GM12878 (cell line): Measurements from ENCODE around the gene B3GALT4. TPM values are rescaled to one million over a fixed set of nuclear protein-coding genes. Genes with fewer than 3 reads are reported as not detected.

Experiments
- ATAC-seq: fragments of 200-7000 bp; cut with Tn5 transposase; 3 replicates; pipeline ENCODE4 v1.9.1; 2020; ENCODE audit warnings: mild to moderate bottlenecking, moderate library complexity
- BruUV-seq: library from RNA; stranded (reverse); fragments of 400-500 nt; replicated peaks from 2 replicates; lab custom pipeline; 2021; lab: Mats Ljungman, UMichigan
- CTCF ChIA-PET: fragments of 300-600 bp; sonication (Branson Sonifier 250); formaldehyde crosslinking; extraction: SDS; loops from one replicate; lab custom pipeline; 2021; ENCODE audit warnings: inconsistent platforms; lab: Yijun Ruan, JAX
- POLR2A ChIA-PET: fragments of 350-600 bp; formaldehyde crosslinking; extraction: SDS; loops from one replicate; lab custom pipeline; 2021; ENCODE audit warnings: inconsistent platforms; lab: Charles Lee
- RAD21 ChIA-PET: fragments of 300-600 bp; sonication (Branson Sonifier 250); formaldehyde crosslinking; loops from one replicate; lab custom pipeline; 2023; ENCODE audit warnings: antibody characterized with exemption; ENCODE audit not compliant: unreplicated experiment; lab: Charles Lee
- SMC1A ChIA-PET: fragments of 300-600 bp; sonication (Branson Sonifier 250); formaldehyde crosslinking; loops from one replicate; lab custom pipeline; 2023; ENCODE audit not compliant: unreplicated experiment, uncharacterized antibody; lab: Charles Lee
- DNase-seq: peaks from one replicate; pipeline ENCODE4 v3.0.0-alpha.2; 2011; ENCODE audit warnings: low read depth, low spot score
- FAIRE-seq: peaks from 3 replicates; lab custom pipeline; 2011; peaks lifted over from hg19 to GRCh38; lab: Jason Lieb, UNC
- H2AFZ ChIP-seq: 2 replicates; pipeline ENCODE4 v1.6.0; 2011; ENCODE audit warnings: low read depth, low read length, control low read depth; ENCODE audit not compliant: control insufficient read depth
- H3K27ac ChIP-seq: 2 replicates; pipeline ENCODE4 v1.5.1; 2011; ENCODE audit warnings: control low read depth; ENCODE audit not compliant: control insufficient read depth, insufficient read depth
- H3K27me3 ChIP-seq, 2 experiments: replicated peaks in 1 of 2; 2 replicates each; pipeline versions ENCODE4 v1.6.0 to v1.6.1; 2011; ENCODE audit warnings: low read length in 1 of 2; ENCODE audit not compliant: control insufficient read depth in 2 of 2, insufficient read depth in 2 of 2
- H3K36me3 ChIP-seq, 2 experiments: 2 replicates each; pipeline ENCODE4 v1.5.1; 2011; ENCODE audit warnings: low read length in 1 of 2; ENCODE audit not compliant: control insufficient read depth in 2 of 2, insufficient read depth in 2 of 2
- H3K4me1 ChIP-seq: 2 replicates; pipeline ENCODE4 v1.6.1; 2011; ENCODE audit warnings: mild to moderate bottlenecking, low read length, moderate library complexity, mixed read lengths; ENCODE audit not compliant: control insufficient read depth, insufficient read depth
- H3K4me2 ChIP-seq: 2 replicates; pipeline ENCODE4 v1.6.0; 2011; ENCODE audit warnings: control low read depth; ENCODE audit not compliant: control insufficient read depth, insufficient read depth
- H3K4me3 ChIP-seq: fragments of 200-600 bp; sonication (generic); 2 replicates; pipeline ENCODE4 v1.5.1; 2016
- H3K79me2 ChIP-seq: 2 replicates; pipeline ENCODE4 v1.6.0; 2011; ENCODE audit warnings: low read length; ENCODE audit not compliant: control insufficient read depth, insufficient read depth
- H3K9ac ChIP-seq: 2 replicates; pipeline ENCODE4 v1.8.0; 2011; ENCODE audit warnings: low read length, control low read depth, mixed read lengths; ENCODE audit not compliant: control insufficient read depth, insufficient read depth
- H3K9me3 ChIP-seq: replicated peaks from 3 replicates; pipeline ENCODE4 v1.5.1; 2011; ENCODE audit warnings: mild to moderate bottlenecking, low read length; ENCODE audit not compliant: control insufficient read depth, insufficient read depth
- H4K20me1 ChIP-seq: 2 replicates; pipeline ENCODE4 v1.6.0; 2011; ENCODE audit not compliant: control insufficient read depth, insufficient read depth
- BACH1 ChIP-seq: fragments of 450-650 bp; IDR thresholded peaks from 2 replicates; pipeline ENCODE4 v1.6.1; 2017; ENCODE audit warnings: mild to moderate bottlenecking, borderline replicate concordance
- EGR1 ChIP-seq, 2 experiments: IDR thresholded peaks; 1 replicate in 1 of 2; 2 replicates in 1 of 2; pipeline ENCODE4 v1.6.1; 2011 to 2012; ENCODE audit warnings: low read depth in 2 of 2, low read length in 2 of 2, borderline replicate concordance in 1 of 2, mild to moderate bottlenecking in 1 of 2, moderate library complexity in 1 of 2
- ESRRA ChIP-seq: IDR thresholded peaks from 2 replicates; pipeline ENCODE4 v1.6.1; 2012; ENCODE audit warnings: mild to moderate bottlenecking, low read length, improper control_type of control experiment
- ETV6 ChIP-seq, 2 experiments: fragments of 450-650 bp in 1 of 2; IDR thresholded peaks in 1 of 2; conservative IDR thresholded peaks in 1 of 2; 2 replicates each; pipeline ENCODE4 v1.6.1; 2014; ENCODE audit warnings: antibody characterized with exemption in 1 of 2, borderline replicate concordance in 1 of 2, low read depth in 1 of 2, mild to moderate bottlenecking in 1 of 2, moderate library complexity in 1 of 2
- MEF2B ChIP-seq: fragments of 450-650 bp; IDR thresholded peaks from 2 replicates; pipeline ENCODE4 v1.6.1; 2018; ENCODE audit warnings: mild to moderate bottlenecking, moderate library complexity; ENCODE audit not compliant: partially characterized antibody, poor library complexity, severe bottlenecking
- MYB ChIP-seq: fragments of 150-350 bp; IDR thresholded peaks from 2 replicates; pipeline ENCODE4 v1.6.1; 2014; ENCODE audit warnings: mild to moderate bottlenecking, low read depth, low read length, borderline replicate concordance
- NBN ChIP-seq: fragments of 450-650 bp; IDR thresholded peaks from 2 replicates; pipeline ENCODE4 v1.6.1; 2016
- POLR2AphosphoS5 ChIP-seq: IDR thresholded peaks from 2 replicates; pipeline ENCODE4 v1.6.1; 2011; ENCODE audit warnings: mild to moderate bottlenecking, low read length, inconsistent platforms
- STAT3 ChIP-seq: IDR thresholded peaks from 2 replicates; pipeline ENCODE4 v1.6.1; 2011; ENCODE audit warnings: low read depth, low read length, improper control_type of control experiment
- TAF1 ChIP-seq: IDR thresholded peaks from 2 replicates; pipeline ENCODE4 v1.6.1; 2011; ENCODE audit warnings: mild to moderate bottlenecking, low read depth, low read length, borderline replicate concordance
- TBL1XR1 ChIP-seq: IDR thresholded peaks from 2 replicates; pipeline ENCODE4 v1.6.1; 2012; ENCODE audit warnings: low read depth, low read length, improper control_type of control experiment
- ZNF207 ChIP-seq: fragments of 450-650 bp; IDR thresholded peaks from 2 replicates; pipeline ENCODE4 v1.6.1; 2014; ENCODE audit warnings: antibody characterized with exemption, mild to moderate bottlenecking, borderline replicate concordance
- ZNF622 ChIP-seq: fragments of 450-650 bp; IDR thresholded peaks from 2 replicates; pipeline ENCODE4 v1.6.1; 2017; ENCODE audit warnings: mild to moderate bottlenecking, inconsistent platforms
- WGBS: methylation state at CpG from one replicate; pipeline ENCODE4 v1.1.6; 2016; ENCODE audit warnings: low lambda C conversion rate; ENCODE audit not compliant: insufficient replicate concordance, insufficient coverage; ENCODE audit errors: missing lambda C conversion rate; 5-methylcytosine and 5-hydroxymethylcytosine counted together
- in situ Hi-C: fragments of 300-500 bp; cut with MboI; formaldehyde crosslinking; loops from 9 replicates; pipeline ENCODE4 v1.14.3; 2018; ENCODE audit warnings: mixed read lengths
- intact Hi-C: fragments of 100-400 bp; cut with micrococcal nuclease; formaldehyde crosslinking; loops from one replicate; pipeline ENCODE4 v1.14.2; 2022; ENCODE audit not compliant: unreplicated experiment
- polyA plus RNA-seq, 11 experiments: library from polyadenylated mRNA; depleted of rRNA in 4 of 11; unstranded in 6 of 11; stranded (reverse) in 5 of 11; fragments of >200 nt; fragmentation: Nextera tagmentation in 4 of 11; fragmentation: Illumina TruSeq in 1 of 11; extraction: Ambion mirVana in 4 of 11; extraction: Trizol in 1 of 11; gene quantifications; 1 replicate in 1 of 11; 2 replicates in 10 of 11; pipeline versions ENCODE4 v1.2.1 to v1.2.3, GENCODE V29; 2011 to 2016; ENCODE audit warnings: inconsistent platforms in 2 of 11, missing spikeins in 2 of 11, low read depth in 1 of 11
- total RNA-seq, 4 experiments: library from RNA; depleted of rRNA in 3 of 4; stranded (reverse); fragments of >200 nt in 3 of 4; fragmentation: Illumina TruSeq in 1 of 4; extraction: Trizol in 1 of 4; gene quantifications; 2 replicates each; pipeline versions ENCODE4 v1.2.1 to v1.2.3, GENCODE V29; 2013 to 2021
- TF ChIP-seq, protein P1 (sequence below): fragments of 450-650 bp; IDR thresholded peaks from 2 replicates; pipeline ENCODE4 v1.6.1; 2017; ENCODE audit warnings: mild to moderate bottlenecking
- TF ChIP-seq, protein P2 (sequence below): IDR thresholded peaks from 2 replicates; pipeline ENCODE4 v1.6.1; 2012; ENCODE audit warnings: improper control_type of control experiment, low read depth, low read length; ENCODE audit not compliant: insufficient replicate concordance

Gene B3GALT4
- total and polyA plus RNA-seq, 10 of the 15 experiments (the other 5 are each of a cell fraction or from before 2014, with no cell fraction given): 0.27 to 8.2 (median 2.6) TPM

DNA sequence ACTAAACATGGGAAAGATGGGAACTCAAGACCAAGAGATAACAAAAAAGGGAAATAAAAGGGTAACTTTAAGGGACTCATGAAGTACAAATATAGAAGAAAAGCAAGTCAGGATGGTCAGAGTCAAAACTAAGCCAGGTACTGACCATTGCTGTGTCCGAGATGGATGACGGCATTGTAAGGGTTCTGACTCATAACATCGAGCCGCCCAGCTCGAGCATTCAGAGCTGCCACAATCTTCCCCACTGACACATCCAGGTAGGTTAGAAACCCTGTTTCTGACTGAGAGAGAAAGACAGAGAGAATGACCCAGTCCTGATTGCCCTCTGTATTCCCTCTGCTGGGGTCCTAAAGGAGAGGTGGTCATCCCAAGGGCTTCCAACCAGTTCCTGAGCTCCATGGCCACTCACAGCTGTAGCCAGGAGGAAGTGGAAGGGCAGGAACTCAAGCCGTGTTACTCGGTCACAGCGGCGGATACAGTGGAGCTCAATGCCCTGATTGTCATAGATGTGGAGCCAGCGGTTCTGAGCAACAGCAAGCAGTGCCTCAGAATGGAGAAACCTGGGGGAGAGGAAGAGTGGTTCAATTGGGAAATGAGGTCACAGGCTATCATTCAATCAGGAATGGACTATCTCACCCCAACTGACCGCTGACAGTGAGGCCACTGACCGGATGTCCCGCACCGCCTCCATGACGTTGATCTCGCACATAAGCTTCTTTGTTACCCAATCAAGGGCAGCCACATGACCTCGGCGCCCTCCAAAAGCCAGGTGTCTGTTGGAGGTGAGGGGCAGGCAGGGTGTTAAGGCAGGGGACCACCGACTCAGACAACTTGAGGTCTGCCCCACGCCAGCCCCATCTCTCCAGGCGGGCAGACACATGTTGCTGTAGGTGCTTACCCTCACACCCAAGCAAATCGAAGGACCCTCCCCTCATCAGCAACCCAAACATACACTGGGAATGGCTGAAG, 10.3 kb downstream of the B3GALT4 start:
- intact Hi-C loops: no loop called here
- BruUV-seq: no TSS peak
- Histone ChIP-seq H3K9ac (no peak overlapping the region), H3K4me1 (no peaks in the 10 kb centered on the region), H3K79me2 (peaks cover 31% of the 10 kb centered on the region), H2AFZ (no peak overlapping the region), H4K20me1 (no peaks in the 10 kb centered on the region), H3K9me3 (no peaks in the 10 kb centered on the region), H3K27me3 (no peaks in the 10 kb centered on the region), H3K27ac (no peak overlapping the region), H3K36me3 (peaks cover 3 to 36% of the 10 kb centered on the region in 2 experiments; a peak in 3 of 4 replicates), H3K4me3 (no peak overlapping the region), H3K4me2 (peak overlapping the region; percentile 46; the same call in 1 of the 2 replicates)
- in situ Hi-C loops: no loop called here
- DNase-seq: no peak
- ChIA-PET RAD21 (interaction anchor here (1.7 kb wide), 1 partner anchor 138 kb away, joined by 5 read pairs; no protein-coding TSS in a partner anchor), POLR2A (interaction anchor here (0.9 to 3.5 kb wide), 7 partner anchors 9 to 34 kb away, joined by 3 to 60 read pairs (median 4); partner anchors contain the start of genes B3GALT4, RGL2, RPS18 and VPS52), CTCF (interaction anchor here (0.6 to 5.0 kb wide), 3 partner anchors 10 to 57 kb away, joined by 3 to 28 read pairs (median 3); partner anchors contain the start of gene B3GALT4), SMC1A (interaction anchor here (1.3 to 4.4 kb wide), 3 partner anchors 10 to 37 kb away, joined by 3 to 25 read pairs (median 3); partner anchors contain the start of gene B3GALT4)
- FAIRE-seq: no peak
- no peak for ATAC-seq
- 93% methylated on average over 22 of the region's 22 CpGs for WGBS
- TF ChIP-seq POLR2AphosphoS5 (no peak), EGR1 (IDR thresholded peaks at IDR 0.05; ENCODE audit: borderline replicate concordance in 1 of 2, low read depth in 2 of 2, low read length in 2 of 2) (no peak), TBL1XR1 (no peak), BACH1 (no peak), TAF1 (no peak), NBN (no peak), ESRRA (no peak), STAT3 (no peak), ETV6 (conservative IDR thresholded peaks at IDR 0.05 in 1 of 2, IDR thresholded peaks at IDR 0.05 in 1 of 2; ENCODE audit: borderline replicate concordance in 1 of 2, low read depth in 1 of 2) (no peak), MEF2B (no peak), MYB (no peak), ZNF207 (no peak), ZNF622 (no peak)
- TF ChIP-seq, protein P1, sequence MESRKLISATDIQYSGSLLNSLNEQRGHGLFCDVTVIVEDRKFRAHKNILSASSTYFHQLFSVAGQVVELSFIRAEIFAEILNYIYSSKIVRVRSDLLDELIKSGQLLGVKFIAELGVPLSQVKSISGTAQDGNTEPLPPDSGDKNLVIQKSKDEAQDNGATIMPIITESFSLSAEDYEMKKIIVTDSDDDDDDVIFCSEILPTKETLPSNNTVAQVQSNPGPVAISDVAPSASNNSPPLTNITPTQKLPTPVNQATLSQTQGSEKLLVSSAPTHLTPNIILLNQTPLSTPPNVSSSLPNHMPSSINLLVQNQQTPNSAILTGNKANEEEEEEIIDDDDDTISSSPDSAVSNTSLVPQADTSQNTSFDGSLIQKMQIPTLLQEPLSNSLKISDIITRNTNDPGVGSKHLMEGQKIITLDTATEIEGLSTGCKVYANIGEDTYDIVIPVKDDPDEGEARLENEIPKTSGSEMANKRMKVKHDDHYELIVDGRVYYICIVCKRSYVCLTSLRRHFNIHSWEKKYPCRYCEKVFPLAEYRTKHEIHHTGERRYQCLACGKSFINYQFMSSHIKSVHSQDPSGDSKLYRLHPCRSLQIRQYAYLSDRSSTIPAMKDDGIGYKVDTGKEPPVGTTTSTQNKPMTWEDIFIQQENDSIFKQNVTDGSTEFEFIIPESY: no peak
- TF ChIP-seq, protein P2, sequence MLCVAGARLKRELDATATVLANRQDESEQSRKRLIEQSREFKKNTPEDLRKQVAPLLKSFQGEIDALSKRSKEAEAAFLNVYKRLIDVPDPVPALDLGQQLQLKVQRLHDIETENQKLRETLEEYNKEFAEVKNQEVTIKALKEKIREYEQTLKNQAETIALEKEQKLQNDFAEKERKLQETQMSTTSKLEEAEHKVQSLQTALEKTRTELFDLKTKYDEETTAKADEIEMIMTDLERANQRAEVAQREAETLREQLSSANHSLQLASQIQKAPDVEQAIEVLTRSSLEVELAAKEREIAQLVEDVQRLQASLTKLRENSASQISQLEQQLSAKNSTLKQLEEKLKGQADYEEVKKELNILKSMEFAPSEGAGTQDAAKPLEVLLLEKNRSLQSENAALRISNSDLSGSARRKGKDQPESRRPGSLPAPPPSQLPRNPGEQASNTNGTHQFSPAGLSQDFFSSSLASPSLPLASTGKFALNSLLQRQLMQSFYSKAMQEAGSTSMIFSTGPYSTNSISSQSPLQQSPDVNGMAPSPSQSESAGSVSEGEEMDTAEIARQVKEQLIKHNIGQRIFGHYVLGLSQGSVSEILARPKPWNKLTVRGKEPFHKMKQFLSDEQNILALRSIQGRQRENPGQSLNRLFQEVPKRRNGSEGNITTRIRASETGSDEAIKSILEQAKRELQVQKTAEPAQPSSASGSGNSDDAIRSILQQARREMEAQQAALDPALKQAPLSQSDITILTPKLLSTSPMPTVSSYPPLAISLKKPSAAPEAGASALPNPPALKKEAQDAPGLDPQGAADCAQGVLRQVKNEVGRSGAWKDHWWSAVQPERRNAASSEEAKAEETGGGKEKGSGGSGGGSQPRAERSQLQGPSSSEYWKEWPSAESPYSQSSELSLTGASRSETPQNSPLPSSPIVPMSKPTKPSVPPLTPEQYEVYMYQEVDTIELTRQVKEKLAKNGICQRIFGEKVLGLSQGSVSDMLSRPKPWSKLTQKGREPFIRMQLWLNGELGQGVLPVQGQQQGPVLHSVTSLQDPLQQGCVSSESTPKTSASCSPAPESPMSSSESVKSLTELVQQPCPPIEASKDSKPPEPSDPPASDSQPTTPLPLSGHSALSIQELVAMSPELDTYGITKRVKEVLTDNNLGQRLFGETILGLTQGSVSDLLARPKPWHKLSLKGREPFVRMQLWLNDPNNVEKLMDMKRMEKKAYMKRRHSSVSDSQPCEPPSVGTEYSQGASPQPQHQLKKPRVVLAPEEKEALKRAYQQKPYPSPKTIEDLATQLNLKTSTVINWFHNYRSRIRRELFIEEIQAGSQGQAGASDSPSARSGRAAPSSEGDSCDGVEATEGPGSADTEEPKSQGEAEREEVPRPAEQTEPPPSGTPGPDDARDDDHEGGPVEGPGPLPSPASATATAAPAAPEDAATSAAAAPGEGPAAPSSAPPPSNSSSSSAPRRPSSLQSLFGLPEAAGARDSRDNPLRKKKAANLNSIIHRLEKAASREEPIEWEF: no peak
